ENCODE data around the gene DTNB. TPM values are rescaled to one million over a fixed set of nuclear protein-coding genes. Genes with fewer than 3 reads are reported as not detected.

The DTNB gene
- total RNA-seq, 1 donor from 2014 or later, result 28.9 TPM

DNA sequence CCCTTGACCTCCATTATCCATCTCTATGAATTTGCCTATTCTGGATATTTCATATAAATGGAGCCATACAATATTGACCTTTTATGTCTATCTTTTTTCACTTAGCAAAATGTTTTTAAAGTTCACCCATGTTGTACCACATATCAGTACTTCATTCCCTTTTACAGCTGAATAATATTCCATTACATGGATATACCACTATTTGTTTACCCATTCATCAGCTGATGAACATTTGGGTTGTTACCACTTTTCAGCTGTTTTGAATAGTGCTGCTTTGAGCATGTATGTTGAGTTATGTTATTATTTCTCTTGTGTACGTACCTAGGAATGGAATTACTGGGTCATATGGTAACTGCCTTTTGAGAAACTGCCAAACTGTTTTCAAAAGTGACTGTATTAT is 238.0 kb downstream of the DTNB start:
- Mint-ChIP-seq H3K27ac (no peak overlapping the region), H3K4me3 (no peak overlapping the region), H3K36me3 (ENCODE audit: low read depth) (peaks cover 40% of the 10 kb centered on the region), H3K9me3 (no peaks in the 10 kb centered on the region), H3K4me1 (peaks cover 35% of the 10 kb centered on the region), H3K27me3 (no peaks in the 10 kb centered on the region)
- TF ChIP-seq, protein P1, sequence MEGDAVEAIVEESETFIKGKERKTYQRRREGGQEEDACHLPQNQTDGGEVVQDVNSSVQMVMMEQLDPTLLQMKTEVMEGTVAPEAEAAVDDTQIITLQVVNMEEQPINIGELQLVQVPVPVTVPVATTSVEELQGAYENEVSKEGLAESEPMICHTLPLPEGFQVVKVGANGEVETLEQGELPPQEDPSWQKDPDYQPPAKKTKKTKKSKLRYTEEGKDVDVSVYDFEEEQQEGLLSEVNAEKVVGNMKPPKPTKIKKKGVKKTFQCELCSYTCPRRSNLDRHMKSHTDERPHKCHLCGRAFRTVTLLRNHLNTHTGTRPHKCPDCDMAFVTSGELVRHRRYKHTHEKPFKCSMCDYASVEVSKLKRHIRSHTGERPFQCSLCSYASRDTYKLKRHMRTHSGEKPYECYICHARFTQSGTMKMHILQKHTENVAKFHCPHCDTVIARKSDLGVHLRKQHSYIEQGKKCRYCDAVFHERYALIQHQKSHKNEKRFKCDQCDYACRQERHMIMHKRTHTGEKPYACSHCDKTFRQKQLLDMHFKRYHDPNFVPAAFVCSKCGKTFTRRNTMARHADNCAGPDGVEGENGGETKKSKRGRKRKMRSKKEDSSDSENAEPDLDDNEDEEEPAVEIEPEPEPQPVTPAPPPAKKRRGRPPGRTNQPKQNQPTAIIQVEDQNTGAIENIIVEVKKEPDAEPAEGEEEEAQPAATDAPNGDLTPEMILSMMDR (IDR thresholded peaks at IDR 0.05), result no peak
- CTCF ChIA-PET, result no interaction called here
- DNase-seq, result no peak
- no peak for ATAC-seq (ENCODE audit: low read depth)
- intact Hi-C loops (cut with micrococcal nuclease), result loop anchor here (2.0 kb wide), 1 partner anchor 17 kb away; no protein-coding TSS in a partner anchor
- POLR2A ChIA-PET, result no interaction called here

DNA sequence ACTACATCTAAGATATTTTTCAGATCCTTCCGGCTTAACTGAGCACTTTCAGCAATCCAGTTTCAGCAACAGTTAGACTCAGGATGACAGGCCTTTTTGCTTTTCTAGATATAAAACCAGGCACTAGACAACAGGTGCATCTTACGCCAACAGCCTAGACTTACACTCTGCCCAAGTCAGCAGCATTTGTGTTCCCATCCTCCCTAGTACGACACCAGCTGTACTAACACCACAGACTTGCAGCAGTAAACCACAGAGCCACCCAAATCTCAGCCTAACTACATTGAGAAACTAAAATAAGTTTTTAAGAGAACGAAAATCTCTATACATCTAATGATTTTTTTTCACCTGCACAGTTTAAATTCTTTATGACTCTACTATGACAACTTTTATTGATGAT is 241.8 kb downstream of the DTNB start:
- DNase-seq, result no peak
- no peak for ATAC-seq (ENCODE audit: low read depth)
- TF ChIP-seq, protein P1 (IDR thresholded peaks at IDR 0.05), result no peak

GRCh38 chr2:25430556-25430955 is 242.8 kb downstream of the DTNB start:
- ATAC-seq (ENCODE audit: low read depth) (no peak), DNase-seq (no peak)
- H3K27ac Mint-ChIP-seq, result no peak overlapping the region
- H3K4me3 Mint-ChIP-seq, result no peak overlapping the region
- TF ChIP-seq, protein P1 (IDR thresholded peaks at IDR 0.05), result no peak
- CTCF ChIA-PET, result interaction anchor here (1.4 kb wide), 1 partner anchor 54 kb away, joined by 4 read pairs; no protein-coding TSS in a partner anchor
- H3K27me3 Mint-ChIP-seq, result no peaks in the 10 kb centered on the region
- H3K4me1 Mint-ChIP-seq, result peaks cover 30% of the 10 kb centered on the region
- peaks cover 65% of the 10 kb centered on the region for H3K36me3 Mint-ChIP-seq (ENCODE audit: low read depth)
- POLR2A ChIA-PET, result interaction anchor here (1.4 kb wide), 1 partner anchor 10 kb away, joined by 4 read pairs; no protein-coding TSS in a partner anchor
- no peaks in the 10 kb centered on the region for H3K9me3 Mint-ChIP-seq
- intact Hi-C loops (cut with micrococcal nuclease), result loop anchor here (5.0 kb wide), 1 partner anchor 33 kb away; no protein-coding TSS in a partner anchor

More for the DNA sequence above, 241.8 kb downstream of the DTNB start:
- CTCF ChIA-PET, result no interaction called here
- intact Hi-C loops (cut with micrococcal nuclease), result loop anchor here (5.0 kb wide), 1 partner anchor 34 kb away; no protein-coding TSS in a partner anchor
- Mint-ChIP-seq H3K36me3 (ENCODE audit: low read depth) (peaks cover 59% of the 10 kb centered on the region), H3K9me3 (no peaks in the 10 kb centered on the region), H3K4me3 (no peak overlapping the region), H3K27ac (peak overlapping the region; percentile 51), H3K4me1 (peaks cover 22% of the 10 kb centered on the region), H3K27me3 (no peaks in the 10 kb centered on the region)
- POLR2A ChIA-PET, result interaction anchor here (0.7 kb wide), 1 partner anchor 179 kb away, joined by 3 read pairs; no protein-coding TSS in a partner anchor

DNA sequence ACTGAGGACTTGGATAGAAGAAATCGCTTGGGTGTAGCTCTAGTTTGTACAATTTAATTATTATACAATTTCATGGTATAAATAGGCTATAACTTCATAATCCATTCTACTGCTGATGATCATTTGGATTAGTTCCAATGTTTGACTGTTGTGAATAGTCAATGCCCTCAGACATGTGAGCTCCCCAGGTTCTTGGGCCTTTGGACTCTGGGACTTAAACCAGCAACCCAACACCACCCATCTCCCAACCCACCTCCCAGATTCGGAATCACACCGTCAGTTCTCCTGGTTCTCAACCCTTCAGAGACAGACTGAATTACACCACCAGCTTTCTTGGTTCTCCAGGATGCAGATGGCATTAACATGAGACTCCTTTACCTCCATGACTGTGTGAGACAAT is 247.1 kb downstream of the DTNB start:
- no peak for DNase-seq
- Mint-ChIP-seq H3K4me1 (peaks cover 57% of the 10 kb centered on the region), H3K9me3 (no peaks in the 10 kb centered on the region), H3K27ac (peak overlapping the region; percentile 72), H3K4me3 (no peak overlapping the region), H3K36me3 (ENCODE audit: low read depth) (peaks cover 58% of the 10 kb centered on the region), H3K27me3 (no peaks in the 10 kb centered on the region)
- intact Hi-C loops (cut with micrococcal nuclease), result no loop called here
- CTCF ChIA-PET, result interaction anchor here (2.7 kb wide), 1 partner anchor 64 kb away, joined by 11 read pairs; no protein-coding TSS in a partner anchor
- no peak for ATAC-seq (ENCODE audit: low read depth)
- POLR2A ChIA-PET, result interaction anchor here (0.8 to 1.8 kb wide), 3 partner anchors 16 to 64 kb away, joined by 4 to 7 read pairs (median 6); no protein-coding TSS in a partner anchor
- TF ChIP-seq, protein P1 (IDR thresholded peaks at IDR 0.05), result no peak

GRCh38 chr2:25424426-25425028 is 248.8 kb downstream of the DTNB start:
- H3K36me3 Mint-ChIP-seq (ENCODE audit: low read depth), result peaks cover 50% of the 10 kb centered on the region
- ChIA-PET CTCF (interaction anchor here (0.6 to 2.7 kb wide), 4 partner anchors 29 to 62 kb away, joined by 3 to 11 read pairs (median 6); no protein-coding TSS in a partner anchor), POLR2A (interaction anchor here (0.6 to 3.3 kb wide), 6 partner anchors 15 to 89 kb away, joined by 3 to 33 read pairs (median 7); no protein-coding TSS in a partner anchor)
- peak overlapping the region; percentile 52 for H3K4me3 Mint-ChIP-seq
- intact Hi-C loops (cut with micrococcal nuclease), result loop anchor here (1.0 to 5.0 kb wide), 4 partner anchors 14 to 257 kb away; partner anchors contain the start of gene POMC
- ATAC-seq (ENCODE audit: low read depth), result peak; percentile 10
- no peaks in the 10 kb centered on the region for H3K27me3 Mint-ChIP-seq
- peaks cover 68% of the 10 kb centered on the region for H3K4me1 Mint-ChIP-seq
- no peaks in the 10 kb centered on the region for H3K9me3 Mint-ChIP-seq
- no peak for DNase-seq
- peak overlapping the region; percentile 72 for H3K27ac Mint-ChIP-seq
- TF ChIP-seq, protein P1 (IDR thresholded peaks at IDR 0.05), result no peak

All from activated B cell treated with CpG ODN at 0.5 μM for 24 hours (primary cell).